NAMALWA (cell line): Measurements from ENCODE around the gene GRK6.

Experiments
- DNase-seq: peaks from one replicate; pipeline ENCODE4 v3.0.0-alpha.2; 2015; ENCODE audit warnings: low spot score

The GRK6 gene

DNA sequence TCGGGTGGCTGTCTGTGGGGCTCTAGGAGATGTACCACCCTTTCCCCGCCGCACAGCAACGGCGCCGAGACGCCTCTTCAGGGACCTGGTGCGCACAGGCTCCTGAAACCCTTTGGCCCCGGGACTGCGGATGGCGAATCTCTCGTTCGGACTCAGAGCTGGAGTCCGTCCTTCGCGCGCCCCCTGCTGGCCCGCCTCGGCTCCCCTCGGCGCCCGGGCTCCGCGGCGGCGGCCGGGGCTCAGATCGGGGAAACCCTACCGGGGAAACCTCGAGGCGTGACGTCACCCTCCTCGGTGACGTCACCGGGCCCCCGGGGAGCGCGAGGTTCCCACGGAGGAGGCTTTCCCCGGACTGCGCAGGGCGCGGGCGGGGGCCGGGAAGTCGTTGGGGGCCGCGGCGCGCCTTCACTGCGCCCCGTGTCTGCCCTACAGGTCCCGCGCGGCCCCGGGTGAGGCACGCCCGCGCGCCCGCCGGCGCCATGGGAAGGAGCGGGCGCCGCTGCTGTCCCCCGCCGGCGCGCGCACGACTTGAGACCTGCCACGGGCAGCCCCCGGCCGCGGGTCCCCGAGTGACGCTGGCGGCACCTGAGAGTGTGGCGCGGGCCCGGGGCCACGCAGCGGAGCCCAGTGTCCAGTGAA is 28.0 kb downstream of the GRK6 start:
- DNase-seq = peak; percentile 95

DNA sequence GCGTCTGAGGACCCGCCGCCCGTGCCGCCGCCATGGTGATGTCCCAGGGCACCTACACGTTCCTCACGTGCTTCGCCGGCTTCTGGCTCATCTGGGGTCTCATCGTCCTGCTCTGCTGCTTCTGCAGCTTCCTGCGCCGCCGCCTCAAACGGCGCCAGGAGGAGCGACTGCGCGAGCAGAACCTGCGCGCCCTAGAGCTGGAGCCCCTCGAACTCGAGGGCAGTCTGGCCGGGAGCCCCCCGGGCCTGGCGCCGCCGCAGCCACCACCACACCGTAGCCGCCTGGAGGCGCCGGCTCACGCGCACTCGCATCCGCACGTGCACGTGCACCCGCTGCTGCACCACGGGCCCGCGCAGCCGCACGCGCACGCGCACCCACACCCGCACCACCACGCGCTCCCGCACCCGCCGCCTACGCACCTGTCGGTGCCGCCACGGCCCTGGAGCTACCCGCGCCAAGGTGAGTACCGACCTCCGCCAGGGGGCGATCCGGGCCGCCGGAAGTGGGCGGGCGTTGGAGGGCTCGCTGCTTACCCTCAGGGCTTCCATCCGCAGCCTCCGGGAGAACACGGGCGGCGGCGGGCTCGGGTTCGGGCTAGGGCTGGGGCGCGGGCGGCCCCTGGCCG is 28.7 kb downstream of the GRK6 start:
- peak; percentile 95 for DNase-seq

DNA sequence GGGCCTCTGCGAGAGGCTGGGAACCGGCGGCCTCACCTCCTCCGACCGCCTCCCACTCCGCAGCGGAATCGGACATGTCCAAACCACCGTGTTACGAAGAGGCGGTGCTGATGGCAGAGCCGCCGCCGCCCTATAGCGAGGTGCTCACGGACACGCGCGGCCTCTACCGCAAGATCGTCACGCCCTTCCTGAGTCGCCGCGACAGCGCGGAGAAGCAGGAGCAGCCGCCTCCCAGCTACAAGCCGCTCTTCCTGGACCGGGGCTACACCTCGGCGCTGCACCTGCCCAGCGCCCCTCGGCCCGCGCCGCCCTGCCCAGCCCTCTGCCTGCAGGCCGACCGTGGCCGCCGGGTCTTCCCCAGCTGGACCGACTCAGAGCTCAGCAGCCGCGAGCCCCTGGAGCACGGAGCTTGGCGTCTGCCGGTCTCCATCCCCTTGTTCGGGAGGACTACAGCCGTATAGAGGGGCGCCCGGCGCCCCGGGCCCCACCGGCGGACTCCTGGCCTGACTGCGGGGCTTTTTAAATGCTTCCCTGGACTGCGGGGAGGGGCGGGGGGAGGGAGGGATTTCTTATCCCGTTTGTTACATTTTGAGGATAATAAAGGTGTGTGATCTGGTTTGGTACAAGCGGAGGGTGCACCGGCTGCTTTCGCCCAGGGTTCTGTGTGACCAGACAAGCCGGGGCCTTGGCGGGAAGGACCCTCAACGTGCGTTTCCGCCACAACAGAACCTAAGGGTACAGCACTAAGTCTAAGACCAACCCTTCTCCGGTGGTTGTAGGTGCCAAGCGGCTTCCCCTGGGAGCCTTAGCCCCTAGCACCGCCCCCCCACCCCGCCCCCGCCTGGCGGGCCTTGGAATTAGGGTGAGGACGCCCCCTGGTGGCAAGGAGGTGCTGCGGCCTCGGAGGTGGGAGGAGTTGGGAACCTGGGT is 29.4 kb downstream of the GRK6 start:
- DNase-seq = peak; percentile 95

DNA sequence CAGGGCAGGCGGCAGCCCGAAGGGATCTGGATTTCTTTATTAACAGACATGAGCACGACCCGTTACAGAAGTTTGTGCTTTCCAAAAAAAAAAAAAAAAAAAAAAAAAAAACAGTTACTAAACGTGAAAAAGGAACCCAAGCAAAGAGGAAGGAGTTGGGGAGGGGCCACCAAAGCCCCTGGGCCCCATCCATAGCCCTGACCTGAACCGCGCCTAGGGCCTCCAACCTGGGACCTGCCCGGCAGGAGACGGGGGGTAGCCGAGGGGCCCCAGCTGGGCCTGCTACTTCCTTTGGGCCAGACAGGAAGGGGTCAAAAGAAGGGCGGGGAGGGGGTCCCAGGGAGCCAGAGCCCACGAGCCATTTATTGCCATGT is 30.1 kb downstream of the GRK6 start:
- no peak for DNase-seq

DNA sequence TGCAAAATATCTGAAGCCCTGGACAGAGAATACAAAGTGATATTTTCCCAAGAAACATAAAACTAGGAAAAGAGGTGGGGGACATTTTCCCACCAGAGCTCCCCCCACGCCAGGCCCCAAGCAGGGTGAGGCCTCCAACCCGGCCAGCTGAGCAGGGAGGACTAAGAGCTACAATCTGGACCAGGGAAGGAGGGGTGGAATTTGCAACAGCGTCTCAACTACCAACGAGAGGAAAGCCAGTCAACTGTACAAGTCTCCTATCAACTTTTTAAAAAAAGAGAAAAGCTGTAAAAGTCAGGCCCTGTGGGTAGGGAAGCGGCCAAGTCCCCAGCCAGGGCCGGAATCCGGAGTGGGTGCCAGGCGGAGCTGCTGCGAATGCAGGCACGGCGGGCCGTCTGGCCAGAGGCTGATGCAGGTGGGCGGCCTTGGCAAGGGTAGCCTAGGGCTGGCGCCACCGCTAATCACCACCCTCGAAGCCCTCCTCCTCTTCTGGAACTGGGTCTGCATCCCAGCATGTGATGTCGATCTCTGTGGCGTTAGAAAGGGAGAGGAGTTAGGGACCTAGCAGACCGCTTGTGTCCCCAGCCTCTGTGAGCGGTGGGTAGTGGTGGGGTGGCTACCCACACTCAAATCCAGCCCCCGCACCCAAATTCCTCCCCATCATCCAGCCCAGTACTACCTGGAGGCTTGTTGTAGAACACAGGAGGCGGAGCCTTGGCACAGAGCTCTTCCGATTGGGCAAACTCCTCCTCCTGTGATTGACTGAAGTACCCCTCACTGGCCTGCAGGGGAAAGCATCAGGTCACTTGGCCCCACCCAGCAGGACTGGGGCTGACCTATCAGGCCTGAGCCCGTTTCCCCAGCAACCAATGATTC is 30.7 kb downstream of the GRK6 start:
- DNase-seq = peak; percentile 97

DNA sequence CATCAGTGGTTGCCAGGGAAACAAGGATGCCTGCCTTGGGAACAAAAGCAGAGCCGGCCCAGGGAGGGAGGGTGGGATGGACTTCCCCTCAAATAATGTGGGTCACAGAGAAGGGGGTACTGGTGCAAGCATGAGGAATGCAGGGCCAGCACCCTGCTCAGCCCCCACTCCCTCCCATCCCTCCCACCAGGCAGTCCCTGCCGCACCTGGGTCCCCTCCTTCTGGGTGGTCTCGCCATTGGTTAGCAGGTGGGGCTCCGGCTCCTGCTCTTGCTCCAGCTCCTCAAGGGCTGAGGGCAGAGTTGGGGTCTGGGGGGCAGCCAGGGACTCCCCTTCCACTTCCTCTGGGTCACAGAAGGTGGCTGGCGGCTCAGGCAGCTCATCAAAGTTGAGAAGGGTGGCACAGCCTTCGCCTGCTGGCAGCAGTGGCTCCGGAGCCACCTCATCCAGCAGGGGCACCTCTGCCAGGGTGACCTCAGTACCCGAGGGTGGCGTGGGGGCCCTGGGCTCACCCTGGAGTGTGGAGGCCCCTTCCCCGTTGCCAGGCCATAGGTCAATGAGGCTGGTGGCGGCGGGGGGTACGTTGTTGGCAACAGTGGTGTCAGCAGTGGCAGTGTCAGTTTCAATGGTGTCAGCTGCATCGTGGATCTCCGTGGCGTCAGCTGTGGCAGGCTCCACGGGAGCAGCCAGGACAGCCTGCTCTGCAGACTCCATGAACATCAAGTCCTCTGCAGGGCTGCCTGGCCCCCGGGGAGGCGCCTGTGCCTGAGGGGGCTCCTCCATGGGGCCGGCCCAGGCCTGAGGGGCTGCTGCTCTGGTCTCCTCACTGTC is 31.6 kb downstream of the GRK6 start:
- no peak for DNase-seq

DNA sequence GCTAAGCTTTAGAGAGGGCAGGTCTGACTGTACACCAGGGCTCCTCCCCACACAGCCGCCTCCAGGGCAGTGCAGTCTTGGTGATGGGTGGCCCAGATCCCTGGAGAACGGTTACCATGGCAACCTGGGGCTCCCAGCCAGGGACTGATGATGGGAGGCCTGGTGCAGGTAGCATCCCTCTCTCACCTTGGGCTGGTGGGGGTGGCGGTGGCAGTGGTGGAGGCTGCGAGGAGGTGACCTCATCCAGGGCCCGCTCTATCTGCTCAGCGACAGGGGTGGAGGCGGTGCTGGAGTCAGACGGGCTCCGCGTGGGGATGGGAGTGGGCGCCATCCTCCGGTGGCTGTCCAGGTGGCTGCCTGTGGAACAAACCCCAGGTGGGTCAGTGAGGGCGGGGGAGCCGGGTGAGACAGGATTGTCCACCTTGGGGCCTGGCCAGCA is 32.5 kb downstream of the GRK6 start:
- DNase-seq = no peak

DNA sequence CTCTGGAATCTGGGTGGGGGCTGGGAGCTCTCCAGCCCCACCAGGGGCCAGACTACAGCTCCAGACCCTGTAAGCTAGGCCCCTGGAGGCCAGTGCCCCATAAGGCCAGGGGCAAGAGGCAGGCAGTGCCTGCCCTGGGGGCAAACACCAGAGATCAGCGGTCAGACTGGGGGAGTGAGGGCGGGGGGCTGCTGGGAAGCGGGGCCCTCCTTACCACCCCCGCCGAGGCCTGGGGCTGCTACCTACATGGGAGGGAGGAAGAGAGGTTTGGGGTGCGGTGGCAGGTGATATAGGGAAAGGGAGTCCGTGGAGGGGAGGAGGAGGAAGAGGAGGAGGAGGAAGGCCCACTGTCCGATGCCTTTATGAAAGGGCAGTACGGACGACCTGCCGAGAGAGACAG is 32.9 kb downstream of the GRK6 start:
- no peak for DNase-seq

DNA sequence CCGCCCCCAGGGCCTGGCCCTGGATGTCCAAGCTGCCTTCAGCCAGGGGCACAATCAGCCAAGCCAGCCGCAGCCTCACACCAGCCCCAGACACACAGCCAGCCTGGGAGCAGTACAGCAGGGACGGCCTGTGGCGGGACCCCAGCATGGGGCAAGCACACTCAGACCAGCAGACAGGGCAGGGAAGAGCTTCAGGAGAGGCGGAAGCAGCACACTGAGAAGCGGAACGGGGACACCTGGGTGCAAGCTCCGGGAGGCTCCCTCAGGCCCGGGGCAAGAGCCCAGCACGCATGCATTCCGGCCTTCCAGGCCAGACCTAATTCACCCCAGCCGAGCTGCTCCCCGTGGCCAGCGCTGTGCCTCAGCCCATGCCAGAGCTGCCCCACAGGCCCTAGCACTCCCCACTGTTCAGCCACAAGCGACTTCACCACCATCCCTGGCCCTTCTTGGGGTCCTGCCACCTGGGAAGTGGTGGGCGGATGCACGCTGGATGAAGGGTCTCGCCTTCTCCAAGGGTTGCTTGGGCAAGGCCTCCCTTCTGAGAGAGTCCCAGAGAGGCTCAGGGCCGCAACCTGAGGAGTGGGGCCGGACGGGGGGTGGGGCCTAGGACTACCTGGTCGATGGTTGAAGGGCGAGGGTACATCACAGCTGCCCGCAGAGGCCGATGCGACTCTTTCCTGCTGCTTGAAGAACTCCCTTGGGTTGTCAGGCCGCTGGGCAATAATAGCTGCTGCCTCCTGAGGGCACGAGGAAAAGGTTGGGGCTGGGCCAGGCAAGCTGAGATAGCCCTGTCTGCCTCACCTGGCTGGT is 33.5 kb downstream of the GRK6 start:
- DNase-seq = no peak

DNA sequence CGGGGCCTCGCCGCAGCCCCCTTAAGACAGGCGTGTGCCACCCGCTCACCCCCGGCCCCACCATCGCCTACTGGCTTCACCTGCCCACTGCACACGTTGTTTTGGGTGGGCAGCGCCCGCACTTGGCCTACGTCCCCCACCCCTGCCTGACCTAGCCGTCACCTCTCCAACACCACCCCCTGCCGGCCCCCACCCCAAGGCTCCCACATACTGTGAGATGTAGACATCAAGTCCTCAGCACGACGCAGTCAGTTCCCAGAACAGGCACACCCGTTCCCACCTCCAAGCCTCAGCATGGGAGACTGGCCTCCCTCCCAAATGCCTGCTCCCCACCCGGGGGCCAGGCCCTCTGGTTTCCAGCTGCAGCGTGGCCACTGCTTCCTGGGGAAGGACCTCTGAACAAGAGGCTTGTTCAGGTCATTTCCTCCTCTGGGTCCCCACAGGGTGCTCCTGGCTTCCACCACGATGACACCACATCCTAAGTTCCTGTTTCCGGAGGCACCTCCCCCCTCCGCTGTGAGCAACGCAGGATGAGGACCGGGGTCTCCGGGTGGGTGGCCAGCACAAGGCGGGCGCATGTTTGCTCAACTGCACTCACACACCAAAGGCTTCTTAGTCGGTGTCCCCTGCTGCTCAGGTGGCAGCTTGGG is 35.7 kb downstream of the GRK6 start:
- DNase-seq = no peak

DNA sequence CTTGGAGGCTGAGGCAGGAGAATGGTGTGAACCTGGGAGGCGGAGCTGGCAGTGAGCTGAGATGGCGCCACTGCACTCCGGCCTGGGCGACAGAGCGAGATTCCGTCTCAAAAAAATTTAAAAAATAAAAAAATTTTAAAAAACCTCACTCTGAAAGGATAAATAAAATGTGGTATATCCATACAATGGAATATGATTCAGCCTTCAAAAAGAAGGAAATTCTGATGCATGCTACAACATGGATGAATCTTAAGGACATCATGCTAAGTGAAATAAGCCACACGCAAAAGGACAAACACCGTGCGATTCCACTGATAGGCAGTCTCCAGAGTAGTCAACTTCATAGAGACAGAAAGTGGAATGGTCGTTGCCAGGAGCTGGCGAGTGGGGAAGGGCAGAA is 38.6 kb downstream of the GRK6 start:
- no peak for DNase-seq

DNA sequence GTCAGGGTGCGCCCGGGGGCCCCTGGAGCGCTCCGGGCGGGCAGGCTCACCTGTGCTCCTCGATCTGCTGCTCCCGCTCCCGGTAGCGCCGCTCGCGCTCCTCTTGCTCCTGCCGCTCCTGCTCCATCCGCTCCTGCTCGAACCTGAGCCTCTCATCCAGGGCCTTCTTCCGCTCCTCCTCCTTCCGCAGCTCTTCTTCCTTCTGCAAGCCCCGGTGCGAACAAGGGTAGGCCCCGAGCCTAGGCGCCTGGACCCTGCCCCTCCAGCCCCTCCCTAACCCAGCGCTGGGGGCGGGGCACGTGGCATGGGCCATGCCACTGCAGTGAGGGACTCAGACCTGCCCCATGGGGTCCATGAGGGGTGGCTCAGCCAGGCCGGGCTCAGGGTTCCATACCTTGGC is 40.4 kb downstream of the GRK6 start:
- DNase-seq = no peak

DNA sequence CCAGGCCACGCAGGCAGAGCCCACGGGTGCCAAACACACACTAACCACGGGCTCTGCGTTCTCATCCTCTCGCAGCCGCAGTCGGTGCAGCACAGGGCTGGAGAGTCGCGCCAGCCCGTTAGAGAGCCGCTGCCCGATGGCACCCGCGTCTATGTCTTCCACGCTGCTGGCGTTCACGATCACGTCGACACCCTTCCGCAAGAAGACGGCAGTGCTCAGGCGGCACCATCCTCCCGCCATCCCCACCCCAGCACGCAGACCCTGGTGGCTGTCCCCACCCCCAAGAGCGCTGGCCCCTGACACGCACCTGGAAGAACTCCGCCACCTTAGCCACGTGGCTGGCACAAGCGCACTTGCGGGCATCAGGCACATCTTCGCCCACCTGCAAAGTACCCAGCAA is 41.0 kb downstream of the GRK6 start:
- no peak for DNase-seq

DNA sequence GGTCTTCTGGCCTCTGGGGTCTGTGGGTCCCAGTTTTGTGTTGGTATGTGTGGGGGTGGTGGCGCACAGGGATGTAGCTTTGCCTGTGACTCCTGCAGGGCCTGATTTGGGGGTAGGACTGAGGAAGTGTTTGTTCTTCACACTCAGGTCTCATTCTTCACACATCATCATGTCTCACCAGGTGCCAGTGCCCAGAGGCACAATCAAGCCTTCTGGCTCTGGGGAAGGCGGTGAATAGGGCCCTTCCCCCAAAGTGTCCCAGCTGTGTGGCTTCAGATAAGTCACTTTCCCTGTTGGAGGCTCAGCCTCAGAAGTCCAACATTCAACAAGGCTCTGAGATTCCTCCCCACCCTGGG is 41.8 kb downstream of the GRK6 start:
- DNase-seq = no peak

DNA sequence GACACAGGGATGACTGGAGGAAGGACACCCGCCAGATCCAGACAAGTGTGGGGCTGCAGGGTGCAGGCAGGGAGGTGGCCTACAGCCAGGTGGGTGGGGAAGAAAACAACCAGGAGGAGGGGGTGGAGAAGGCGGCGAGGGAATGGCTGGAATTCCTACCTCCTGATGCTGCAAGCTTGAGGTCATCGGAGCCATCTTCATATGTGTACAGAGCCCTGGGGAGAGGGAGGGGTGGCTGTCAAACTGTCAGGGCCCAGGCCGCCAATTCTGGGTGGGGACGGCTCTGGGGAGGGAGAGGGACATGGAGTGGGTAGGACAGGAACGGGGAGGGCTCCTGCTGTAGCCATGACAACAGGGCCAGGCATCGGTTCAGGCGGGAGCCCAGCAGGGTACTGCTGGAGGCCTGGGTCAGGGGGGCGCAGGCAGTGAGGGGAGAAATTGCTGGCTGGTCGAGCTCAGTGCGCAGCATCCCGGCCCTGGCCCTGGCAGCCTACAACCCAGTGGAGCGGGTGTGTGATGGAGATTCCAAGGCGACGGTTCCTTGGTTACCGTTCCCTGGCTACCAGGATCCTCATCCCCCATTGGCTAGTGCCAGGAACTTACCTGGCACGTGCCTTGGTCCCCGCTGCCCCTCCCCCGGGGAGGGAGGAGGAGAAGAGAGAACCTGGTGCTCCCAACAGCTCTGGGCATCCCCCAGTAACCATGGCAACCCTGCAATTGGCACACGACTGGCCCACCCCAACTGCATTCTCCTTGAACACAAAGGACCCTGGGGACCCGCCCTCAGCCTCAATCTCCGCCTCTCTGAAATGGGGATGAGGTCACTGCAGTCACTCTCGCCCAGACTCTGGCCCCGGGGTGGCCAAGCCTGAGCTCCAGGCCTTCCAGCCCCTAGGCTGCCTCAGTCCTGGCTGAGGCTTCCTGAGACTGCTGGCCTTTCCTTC is 42.5 kb downstream of the GRK6 start:
- DNase-seq = no peak

DNA sequence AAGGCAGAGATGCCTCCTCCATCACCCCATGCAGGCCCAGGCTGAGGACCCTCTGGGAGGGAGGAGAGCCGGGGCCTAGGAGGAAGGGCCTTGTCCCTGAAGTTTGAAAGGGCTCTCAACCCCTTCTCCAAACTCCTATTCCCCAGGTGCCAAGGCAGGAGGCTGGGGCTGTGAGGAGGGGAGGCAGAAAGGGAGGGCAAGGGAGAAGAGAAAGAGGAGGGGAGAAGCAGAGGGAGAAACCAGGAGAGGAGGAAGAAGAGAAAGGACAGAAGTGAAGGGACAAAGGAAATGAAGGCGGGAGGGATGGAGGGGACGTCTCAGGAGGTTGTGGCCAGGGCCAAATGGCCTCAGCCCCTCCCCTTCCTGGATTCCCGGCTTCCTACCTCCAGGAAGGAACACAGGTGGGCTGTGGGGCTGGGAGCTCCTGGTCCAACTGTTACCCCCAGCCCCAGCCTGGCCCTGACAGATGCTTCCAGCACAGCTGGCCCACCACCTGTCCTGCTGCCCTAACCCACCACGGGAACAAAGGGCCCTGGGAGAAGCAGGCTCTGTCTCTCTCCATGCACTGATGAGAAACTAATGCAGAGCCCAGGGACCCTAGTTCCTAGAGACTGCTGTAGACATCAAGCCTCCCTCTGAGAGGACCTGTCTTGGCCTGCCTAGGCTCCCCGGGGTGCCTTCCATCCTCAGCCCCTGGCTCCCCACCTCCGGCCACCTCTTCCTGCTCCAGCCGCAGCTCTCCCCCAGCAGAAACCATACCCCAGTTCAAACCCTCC is 43.5 kb downstream of the GRK6 start:
- no peak for DNase-seq

DNA sequence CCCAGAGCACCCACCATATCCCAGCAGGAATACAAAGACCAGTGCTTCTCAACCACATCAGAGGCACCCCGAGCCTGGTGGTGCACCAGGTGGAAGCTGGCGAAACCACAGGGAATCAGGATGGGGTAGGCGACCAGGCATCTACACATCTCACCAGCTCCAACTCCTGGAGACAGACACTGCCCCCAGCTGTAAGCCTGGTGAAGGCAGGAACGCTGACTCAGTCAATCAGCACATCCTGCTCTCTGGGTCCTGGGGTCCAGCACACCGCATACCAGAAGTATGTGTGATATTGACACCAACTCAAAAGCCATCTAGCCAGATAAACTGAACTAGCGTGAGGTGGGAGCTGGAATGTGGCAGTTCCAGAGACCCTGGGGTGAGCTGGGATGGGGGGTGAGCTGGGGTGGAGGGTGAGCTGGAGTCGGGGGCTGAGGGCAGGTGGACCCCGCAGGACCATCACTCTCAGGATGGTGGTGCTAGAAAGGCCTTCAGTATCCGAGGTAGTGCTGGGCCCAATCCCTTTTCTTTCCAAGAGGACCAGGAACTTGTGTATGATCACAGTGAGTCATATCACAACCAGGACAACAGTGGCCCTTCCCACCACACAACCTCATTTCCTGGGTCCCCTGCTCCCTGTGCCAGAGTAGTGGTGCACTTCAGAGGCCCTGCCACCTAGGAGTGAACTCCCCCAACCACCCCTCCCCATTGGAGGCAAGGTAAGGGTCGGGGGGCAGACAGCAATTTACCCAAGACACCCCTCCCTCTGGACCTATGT is 44.5 kb downstream of the GRK6 start:
- no peak for DNase-seq
